Thyroid gland (tissue), 4 donors: ENCODE results near the gene UFC1. TPM values are rescaled to one million over a fixed set of nuclear protein-coding genes. Genes with fewer than 3 reads are reported as not detected.
A peak's percentile ranks its signal among the peaks of the same experiment; 100 is the strongest.

Experiments used
- DNase-seq, 2 donors: peaks; one replicate each; pipeline ENCODE4 v3.0.0-alpha.2; 2019
- H3K27ac ChIP-seq, 3 donors: fragments of 200-600 bp; sonication (generic); 1 replicate in 2 of 3; 2 replicates in 1 of 3; pipeline ENCODE4 v1.5.1; 2016 to 2019; ENCODE audit warnings: mild to moderate bottlenecking in 1 of 3, moderate library complexity in 1 of 3
- H3K27me3 ChIP-seq: fragments of 200-600 bp; sonication (generic); one replicate; pipeline ENCODE4 v1.5.1; 2019
- H3K36me3 ChIP-seq, 2 donors: fragments of 200-600 bp; sonication (generic); one replicate each; pipeline ENCODE4 v1.5.1; 2016 to 2019
- H3K4me1 ChIP-seq, 2 donors: fragments of 200-600 bp; sonication (generic); one replicate each; pipeline ENCODE4 v1.5.1; 2017 to 2019
- H3K4me3 ChIP-seq, 3 donors: fragments of 200-600 bp; sonication (generic); replicated peaks in 1 of 3; 1 replicate in 2 of 3; 2 replicates in 1 of 3; pipeline ENCODE4 v1.5.1; 2016; ENCODE audit warnings: mild to moderate bottlenecking in 1 of 3
- H3K9me3 ChIP-seq: fragments of 200-600 bp; sonication (generic); one replicate; pipeline ENCODE4 v1.5.1; 2017
- CTCF ChIP-seq, 6 experiments: fragments of 200-600 bp in 3 of 6; fragments of 450-650 bp in 3 of 6; sonication (generic) in 3 of 6; IDR thresholded peaks; one replicate each; pipeline ENCODE4 v1.5.1; 2016 to 2019; ENCODE audit warnings: antibody characterized with exemption in 6 of 6, mild to moderate bottlenecking in 2 of 6, inconsistent platforms in 1 of 6, moderate library complexity in 1 of 6
- POLR2A ChIP-seq, 2 donors: fragments of 450-650 bp; IDR thresholded peaks; one replicate each; pipeline ENCODE4 v1.6.1; 2017; ENCODE audit warnings: antibody characterized with exemption in 2 of 2, mild to moderate bottlenecking in 2 of 2, moderate library complexity in 1 of 2
- WGBS, 2 donors: methylation state at CpG; one replicate each; pipeline ENCODE4 v1.1.5; 2017; 5-methylcytosine and 5-hydroxymethylcytosine counted together
- intact Hi-C: fragments of 100-400 bp; cut with DNase I; formaldehyde crosslinking; loops from one replicate; pipeline ENCODE4 v1.15.1; 2023
- total RNA-seq, 4 donors: library from RNA; depleted of rRNA; stranded (reverse); fragments of >200 nt; gene quantifications; one replicate each; pipeline ENCODE4 v1.2.3, GENCODE V29; 2016

Gene UFC1
- 10 to 100 TPM; 37.6 to 90.4 (median 62.1) TPM for total RNA-seq

GRCh38 chr1:161153682-161154337 lies at the start of gene UFC1:
Gene UFC1, plus strand, starts transcription at chr1:161153978. Its CDS starts 20 bp downstream, at chr1:161153998.
- Histone ChIP-seq H3K9me3 (no peaks in the 10 kb centered on the region), H3K4me1 (peaks cover 7 to 12% of the 10 kb centered on the region in 2 donors), H3K36me3 (peaks cover 3% of the 10 kb centered on the region in 2 donors), H3K27ac (peak within 1 kb of the TSS; percentile 83 to 96 (median 83)), H3K27me3 (no peaks in the 10 kb centered on the region), H3K4me3 (peak within 1 kb of the TSS; percentile 19 to 51 (median 47))
- intact Hi-C loops, result no loop called here
- TF ChIP-seq POLR2A (IDR thresholded peaks at IDR 0.05), result peak in 1 of 2 donors; percentile 50
- TF ChIP-seq CTCF (IDR thresholded peaks at IDR 0.05), result no peak
- DNase-seq, result peak; percentile 71 to 78
- 1% methylated on average over 33 of the region's 33 CpGs for WGBS, 2 donors

- no peak for DNase-seq
- H3K9me3 ChIP-seq, result no peaks in the 10 kb centered on the region
- H3K4me3 ChIP-seq, result no peak overlapping the region
- H3K36me3 ChIP-seq, result peaks cover 3 to 6% of the 10 kb centered on the region in 2 donors
- intact Hi-C loops, result no loop called here
- no peaks in the 10 kb centered on the region for H3K4me1 ChIP-seq
- TF ChIP-seq POLR2A (IDR thresholded peaks at IDR 0.05) (no peak), CTCF (IDR thresholded peaks at IDR 0.05) (no peak)
- no peaks in the 10 kb centered on the region for H3K27me3 ChIP-seq
- no peak overlapping the region for H3K27ac ChIP-seq
- WGBS, 2 donors, result 97 to 98% methylated on average over 1 of the region's 1 CpG
Measured at GRCh38 chr1:161106431-161106830, 47.3 kb upstream of the UFC1 start.

- H3K4me3 ChIP-seq, result no peak overlapping the region
- peaks cover 0 to 3% of the 10 kb centered on the region in 2 donors for H3K4me1 ChIP-seq
- no peaks in the 10 kb centered on the region for H3K9me3 ChIP-seq
- no peak overlapping the region for H3K27ac ChIP-seq
- no peaks in the 10 kb centered on the region for H3K36me3 ChIP-seq
- H3K27me3 ChIP-seq, result no peaks in the 10 kb centered on the region
- TF ChIP-seq CTCF (IDR thresholded peaks at IDR 0.05), result no peak
- no peak for TF ChIP-seq POLR2A (IDR thresholded peaks at IDR 0.05)
- no peak for DNase-seq
- 93 to 96% methylated on average over 3 of the region's 3 CpGs for WGBS, 2 donors
- intact Hi-C loops, result no loop called here
Measured at GRCh38 chr1:161111117-161111516, 42.7 kb upstream of the UFC1 start.

- H3K27me3 ChIP-seq, result no peaks in the 10 kb centered on the region
- 79 to 91% methylated on average over 2 of the region's 2 CpGs for WGBS, 2 donors
- H3K4me1 ChIP-seq, result peaks cover 2 to 8% of the 10 kb centered on the region in 2 donors
- no peaks in the 10 kb centered on the region for H3K36me3 ChIP-seq
- DNase-seq, result no peak
- no peaks in the 10 kb centered on the region for H3K9me3 ChIP-seq
- intact Hi-C loops, result no loop called here
- no peak for TF ChIP-seq CTCF (IDR thresholded peaks at IDR 0.05)
- TF ChIP-seq POLR2A (IDR thresholded peaks at IDR 0.05), result no peak
- H3K4me3 ChIP-seq, result no peak overlapping the region
- H3K27ac ChIP-seq, result no peak overlapping the region
Measured at GRCh38 chr1:161111527-161111926, 42.3 kb upstream of the UFC1 start.

- TF ChIP-seq CTCF (IDR thresholded peaks at IDR 0.05) (no peak), POLR2A (IDR thresholded peaks at IDR 0.05) (no peak)
- DNase-seq, result no peak
- peaks cover 15 to 19% of the 10 kb centered on the region in 2 donors for H3K4me1 ChIP-seq
Measured at GRCh38 chr1:161113915-161114314, 39.9 kb upstream of the UFC1 start.

More at GRCh38 chr1:161113915-161114314, 39.9 kb upstream of the UFC1 start:
- intact Hi-C loops, result no loop called here
- WGBS, 2 donors, result 90 to 91% methylated on average over 1 of the region's 1 CpG
- no peak overlapping the region for H3K27ac ChIP-seq
- H3K9me3 ChIP-seq, result no peaks in the 10 kb centered on the region
- no peaks in the 10 kb centered on the region for H3K27me3 ChIP-seq
- H3K36me3 ChIP-seq, result no peaks in the 10 kb centered on the region
- no peak overlapping the region for H3K4me3 ChIP-seq
